ENCODE results near the gene KCTD17.

DNA sequence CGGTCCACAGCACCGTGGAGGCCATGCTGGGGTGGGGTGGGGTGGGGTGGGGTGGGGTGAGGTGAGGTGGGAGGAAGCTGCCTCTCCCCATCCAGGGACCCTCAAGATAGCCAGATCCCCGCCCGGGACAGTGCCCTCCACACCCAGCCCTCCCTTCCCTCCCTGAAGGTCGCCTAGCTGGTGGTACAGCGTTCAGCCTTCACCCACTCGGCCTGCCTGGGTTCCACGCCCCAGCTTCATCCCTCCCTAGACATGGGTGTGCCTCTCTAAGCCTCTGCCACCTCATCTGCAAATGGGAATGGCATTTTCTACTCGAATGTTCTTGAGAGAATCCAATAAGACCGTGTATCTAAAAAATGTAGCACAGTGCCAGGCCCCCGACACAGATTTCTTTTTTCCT, 17.8 kb downstream of the KCTD17 start:
- TF ChIP-seq, protein P1, sequence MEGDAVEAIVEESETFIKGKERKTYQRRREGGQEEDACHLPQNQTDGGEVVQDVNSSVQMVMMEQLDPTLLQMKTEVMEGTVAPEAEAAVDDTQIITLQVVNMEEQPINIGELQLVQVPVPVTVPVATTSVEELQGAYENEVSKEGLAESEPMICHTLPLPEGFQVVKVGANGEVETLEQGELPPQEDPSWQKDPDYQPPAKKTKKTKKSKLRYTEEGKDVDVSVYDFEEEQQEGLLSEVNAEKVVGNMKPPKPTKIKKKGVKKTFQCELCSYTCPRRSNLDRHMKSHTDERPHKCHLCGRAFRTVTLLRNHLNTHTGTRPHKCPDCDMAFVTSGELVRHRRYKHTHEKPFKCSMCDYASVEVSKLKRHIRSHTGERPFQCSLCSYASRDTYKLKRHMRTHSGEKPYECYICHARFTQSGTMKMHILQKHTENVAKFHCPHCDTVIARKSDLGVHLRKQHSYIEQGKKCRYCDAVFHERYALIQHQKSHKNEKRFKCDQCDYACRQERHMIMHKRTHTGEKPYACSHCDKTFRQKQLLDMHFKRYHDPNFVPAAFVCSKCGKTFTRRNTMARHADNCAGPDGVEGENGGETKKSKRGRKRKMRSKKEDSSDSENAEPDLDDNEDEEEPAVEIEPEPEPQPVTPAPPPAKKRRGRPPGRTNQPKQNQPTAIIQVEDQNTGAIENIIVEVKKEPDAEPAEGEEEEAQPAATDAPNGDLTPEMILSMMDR (IDR thresholded peaks at IDR 0.05): no peak
- TF ChIP-seq POLR2AphosphoS5 (IDR thresholded peaks at IDR 0.05) (no peak), POLR2A (IDR thresholded peaks at IDR 0.05; ENCODE audit: low read depth) (no peak)

Measured in esophagus muscularis mucosa (tissue), 3 donors.